Dendritic cell treated with granulocyte-macrophage colony-stimulating factor and Interleukin-4, amounts not matched to agents 40 ng/mL and 50 ng/mL, for 4 days (primary cell): ENCODE data around the gene FADS2.
A peak's percentile ranks its signal among the peaks of the same experiment; 100 is the strongest.

Experiments used
- H3K27ac Mint-ChIP-seq: one replicate; pipeline ENCODE4 v1.8.0; 2022; ENCODE audit warnings: mild to moderate bottlenecking, mixed read lengths
- H3K27me3 Mint-ChIP-seq: one replicate; pipeline ENCODE4 v1.8.0; 2022; ENCODE audit warnings: mild to moderate bottlenecking, mixed read lengths
- H3K36me3 Mint-ChIP-seq: one replicate; pipeline ENCODE4 v1.8.0; 2022; ENCODE audit warnings: low read depth, mixed read lengths
- H3K4me1 Mint-ChIP-seq: one replicate; pipeline ENCODE4 v1.8.0; 2022; ENCODE audit warnings: low read depth, mixed read lengths
- H3K4me3 Mint-ChIP-seq: one replicate; pipeline ENCODE4 v1.8.0; 2022; ENCODE audit warnings: mild to moderate bottlenecking, moderate library complexity, mixed read lengths
- H3K9me3 Mint-ChIP-seq: one replicate; pipeline ENCODE4 v1.8.0; 2022; ENCODE audit warnings: mixed read lengths
- intact Hi-C: fragments of 100-400 bp; cut with micrococcal nuclease; formaldehyde crosslinking; loops from one replicate; pipeline ENCODE4 v1.15.0; 2022

The FADS2 gene

GRCh38 chr11:61868571-61869428 is 40.7 kb downstream of the FADS2 start:
- Mint-ChIP-seq H3K36me3 (peaks cover 39% of the 10 kb centered on the region), H3K4me1 (peaks cover 24% of the 10 kb centered on the region), H3K4me3 (no peak overlapping the region), H3K27ac (peak overlapping the region; percentile 26), H3K27me3 (peaks cover 19% of the 10 kb centered on the region), H3K9me3 (no peaks in the 10 kb centered on the region)
- intact Hi-C loops = no loop called here

- Mint-ChIP-seq H3K27me3 (peaks cover 21% of the 10 kb centered on the region), H3K9me3 (no peaks in the 10 kb centered on the region), H3K4me1 (peaks cover 24% of the 10 kb centered on the region), H3K27ac (peak overlapping the region; percentile 26), H3K36me3 (peaks cover 35% of the 10 kb centered on the region), H3K4me3 (no peak overlapping the region)
- intact Hi-C loops = no loop called here
These were observed 41.3 kb downstream of the FADS2 start for GRCh38 chr11:61869429-61869707.

GRCh38 chr11:61869708-61870451 is 41.8 kb downstream of the FADS2 start:
- H3K4me1 Mint-ChIP-seq = peaks cover 24% of the 10 kb centered on the region
- H3K9me3 Mint-ChIP-seq = no peaks in the 10 kb centered on the region
- H3K4me3 Mint-ChIP-seq = no peak overlapping the region
- intact Hi-C loops = no loop called here
- peaks cover 23% of the 10 kb centered on the region for H3K27me3 Mint-ChIP-seq
- peaks cover 30% of the 10 kb centered on the region for H3K36me3 Mint-ChIP-seq
- H3K27ac Mint-ChIP-seq = peak overlapping the region; percentile 35

- Mint-ChIP-seq H3K36me3 (peaks cover 23% of the 10 kb centered on the region), H3K4me1 (peaks cover 24% of the 10 kb centered on the region), H3K4me3 (no peak overlapping the region), H3K27me3 (peaks cover 23% of the 10 kb centered on the region), H3K9me3 (no peaks in the 10 kb centered on the region), H3K27ac (peak overlapping the region; percentile 35)
- intact Hi-C loops = loop anchor here (1.0 kb wide), 2 partner anchors 212 to 238 kb away; no protein-coding TSS in a partner anchor
These were observed 42.5 kb downstream of the FADS2 start for GRCh38 chr11:61870541-61871031.

- Mint-ChIP-seq H3K4me1 (peaks cover 24% of the 10 kb centered on the region), H3K27me3 (peaks cover 23% of the 10 kb centered on the region), H3K4me3 (no peak overlapping the region), H3K9me3 (no peaks in the 10 kb centered on the region), H3K36me3 (peaks cover 17% of the 10 kb centered on the region), H3K27ac (peak overlapping the region; percentile 35)
- intact Hi-C loops = loop anchor here (1.0 kb wide), 2 partner anchors 211 to 237 kb away; no protein-coding TSS in a partner anchor
These were observed 43.1 kb downstream of the FADS2 start for GRCh38 chr11:61871158-61871597.

- no peak overlapping the region for H3K4me3 Mint-ChIP-seq
- no peaks in the 10 kb centered on the region for H3K9me3 Mint-ChIP-seq
- H3K36me3 Mint-ChIP-seq = no peaks in the 10 kb centered on the region
- no peak overlapping the region for H3K27ac Mint-ChIP-seq
- H3K27me3 Mint-ChIP-seq = peaks cover 23% of the 10 kb centered on the region
- H3K4me1 Mint-ChIP-seq = peaks cover 24% of the 10 kb centered on the region
- intact Hi-C loops = no loop called here
These were observed 45.0 kb downstream of the FADS2 start for GRCh38 chr11:61872935-61873565.

GRCh38 chr11:61873588-61874376 is 45.7 kb downstream of the FADS2 start:
- H3K27ac Mint-ChIP-seq = no peak overlapping the region
- H3K27me3 Mint-ChIP-seq = peaks cover 23% of the 10 kb centered on the region
- H3K4me1 Mint-ChIP-seq = peaks cover 21% of the 10 kb centered on the region
- no peaks in the 10 kb centered on the region for H3K9me3 Mint-ChIP-seq
- H3K4me3 Mint-ChIP-seq = no peak overlapping the region
- intact Hi-C loops = no loop called here
- no peaks in the 10 kb centered on the region for H3K36me3 Mint-ChIP-seq

- H3K27me3 Mint-ChIP-seq = peaks cover 23% of the 10 kb centered on the region
- no peak overlapping the region for H3K4me3 Mint-ChIP-seq
- intact Hi-C loops = no loop called here
- no peaks in the 10 kb centered on the region for H3K36me3 Mint-ChIP-seq
- no peak overlapping the region for H3K27ac Mint-ChIP-seq
- H3K4me1 Mint-ChIP-seq = peaks cover 15% of the 10 kb centered on the region
- no peaks in the 10 kb centered on the region for H3K9me3 Mint-ChIP-seq
These were observed 46.3 kb downstream of the FADS2 start for GRCh38 chr11:61874377-61874809.

GRCh38 chr11:61874853-61875252 is 46.8 kb downstream of the FADS2 start:
- H3K27me3 Mint-ChIP-seq = peaks cover 21% of the 10 kb centered on the region
- no peaks in the 10 kb centered on the region for H3K9me3 Mint-ChIP-seq
- no peak overlapping the region for H3K27ac Mint-ChIP-seq
- H3K4me3 Mint-ChIP-seq = no peak overlapping the region
- intact Hi-C loops = no loop called here
- no peaks in the 10 kb centered on the region for H3K36me3 Mint-ChIP-seq
- H3K4me1 Mint-ChIP-seq = peaks cover 10% of the 10 kb centered on the region

- Mint-ChIP-seq H3K4me3 (no peak overlapping the region), H3K36me3 (no peaks in the 10 kb centered on the region), H3K27me3 (peaks cover 24% of the 10 kb centered on the region), H3K4me1 (peaks cover 8% of the 10 kb centered on the region), H3K27ac (no peak overlapping the region), H3K9me3 (no peaks in the 10 kb centered on the region)
- intact Hi-C loops = no loop called here
These were observed 47.6 kb downstream of the FADS2 start for GRCh38 chr11:61875698-61876097.

GRCh38 chr11:61879152-61879551 is 51.1 kb downstream of the FADS2 start:
- Mint-ChIP-seq H3K27me3 (peaks cover 8% of the 10 kb centered on the region), H3K36me3 (no peaks in the 10 kb centered on the region), H3K4me1 (no peaks in the 10 kb centered on the region), H3K27ac (no peak overlapping the region), H3K4me3 (no peak overlapping the region), H3K9me3 (no peaks in the 10 kb centered on the region)
- intact Hi-C loops = no loop called here

GRCh38 chr11:61880031-61880430 is 51.9 kb downstream of the FADS2 start:
- H3K36me3 Mint-ChIP-seq = no peaks in the 10 kb centered on the region
- H3K27me3 Mint-ChIP-seq = peaks cover 6% of the 10 kb centered on the region
- H3K4me3 Mint-ChIP-seq = no peak overlapping the region
- H3K4me1 Mint-ChIP-seq = no peaks in the 10 kb centered on the region
- intact Hi-C loops = no loop called here
- H3K27ac Mint-ChIP-seq = no peak overlapping the region
- H3K9me3 Mint-ChIP-seq = no peaks in the 10 kb centered on the region

GRCh38 chr11:61880454-61880853 is 52.4 kb downstream of the FADS2 start:
- Mint-ChIP-seq H3K9me3 (no peaks in the 10 kb centered on the region), H3K27me3 (peaks cover 6% of the 10 kb centered on the region), H3K4me1 (no peaks in the 10 kb centered on the region), H3K4me3 (no peak overlapping the region), H3K36me3 (no peaks in the 10 kb centered on the region), H3K27ac (no peak overlapping the region)
- intact Hi-C loops = no loop called here
